HFF-Myc (cell line): ENCODE results near the gene RGS6.
"Not testable (repeated sequence)": the region's sequence is repeated elsewhere in the genome, so short reads cannot be mapped to it uniquely, and the experiment has no call there.

Experiments used
- DNase-seq: peaks from one replicate; pipeline ENCODE4 v3.0.0-alpha.2; 2011; ENCODE audit warnings: low read depth; ENCODE audit errors: extremely low read depth
- H3K4me3 ChIP-seq: replicated peaks from 2 replicates; pipeline ENCODE4 v1.5.1; 2011; ENCODE audit warnings: low read depth, mild to moderate bottlenecking, control low read depth, low read length
- TF ChIP-seq, protein P1 (sequence below): IDR thresholded peaks from 2 replicates; pipeline ENCODE4 v1.5.1; 2012; ENCODE audit warnings: mild to moderate bottlenecking, low read depth, low read length, control low read depth; ENCODE audit errors: missing control alignments

Gene RGS6

DNA sequence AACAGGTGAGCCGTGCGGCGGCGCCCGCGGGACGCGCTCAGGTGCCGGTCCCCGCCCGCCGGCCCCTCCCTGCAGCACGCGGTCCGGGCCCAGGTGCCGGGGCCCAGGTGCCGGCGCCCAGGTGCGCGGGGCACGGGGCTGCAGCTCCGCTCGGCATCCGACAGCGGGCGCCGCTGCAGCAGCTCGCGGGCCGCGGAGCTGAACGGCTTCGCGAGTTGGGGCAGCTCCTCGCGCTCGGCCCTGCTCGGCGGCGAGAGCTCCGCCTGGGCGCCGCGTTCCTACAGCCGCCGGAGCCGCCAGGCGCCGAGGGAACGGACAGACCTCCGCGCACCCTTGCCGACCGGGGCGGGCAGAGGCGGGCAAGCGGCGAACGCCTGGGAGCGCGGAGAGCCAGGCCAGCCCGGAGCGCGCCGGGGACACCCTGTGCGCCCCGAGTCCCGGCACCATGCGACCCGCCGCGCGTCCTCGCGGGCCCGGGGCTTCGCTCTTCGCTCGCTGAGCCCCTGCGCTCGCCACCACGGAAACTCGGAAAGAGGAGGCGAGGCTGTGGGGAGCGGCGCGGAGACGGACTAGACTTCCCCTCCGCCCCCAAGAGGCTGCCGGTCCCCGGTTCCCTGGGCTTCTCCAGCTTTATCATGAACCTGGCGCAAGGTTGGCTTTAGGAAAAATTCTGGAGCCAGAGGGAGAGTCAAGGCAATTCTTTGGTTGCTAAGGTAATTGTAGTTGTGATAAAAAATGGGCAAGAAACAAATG lies at the start of gene RGS6:
Gene RGS6, plus strand, starts transcription at position 201 of the 753 bp plus-strand sequence.
- TF ChIP-seq, protein P1, sequence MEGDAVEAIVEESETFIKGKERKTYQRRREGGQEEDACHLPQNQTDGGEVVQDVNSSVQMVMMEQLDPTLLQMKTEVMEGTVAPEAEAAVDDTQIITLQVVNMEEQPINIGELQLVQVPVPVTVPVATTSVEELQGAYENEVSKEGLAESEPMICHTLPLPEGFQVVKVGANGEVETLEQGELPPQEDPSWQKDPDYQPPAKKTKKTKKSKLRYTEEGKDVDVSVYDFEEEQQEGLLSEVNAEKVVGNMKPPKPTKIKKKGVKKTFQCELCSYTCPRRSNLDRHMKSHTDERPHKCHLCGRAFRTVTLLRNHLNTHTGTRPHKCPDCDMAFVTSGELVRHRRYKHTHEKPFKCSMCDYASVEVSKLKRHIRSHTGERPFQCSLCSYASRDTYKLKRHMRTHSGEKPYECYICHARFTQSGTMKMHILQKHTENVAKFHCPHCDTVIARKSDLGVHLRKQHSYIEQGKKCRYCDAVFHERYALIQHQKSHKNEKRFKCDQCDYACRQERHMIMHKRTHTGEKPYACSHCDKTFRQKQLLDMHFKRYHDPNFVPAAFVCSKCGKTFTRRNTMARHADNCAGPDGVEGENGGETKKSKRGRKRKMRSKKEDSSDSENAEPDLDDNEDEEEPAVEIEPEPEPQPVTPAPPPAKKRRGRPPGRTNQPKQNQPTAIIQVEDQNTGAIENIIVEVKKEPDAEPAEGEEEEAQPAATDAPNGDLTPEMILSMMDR = no peak
- H3K4me3 ChIP-seq = no peak within 1 kb of the TSS
- no peak for DNase-seq

DNA sequence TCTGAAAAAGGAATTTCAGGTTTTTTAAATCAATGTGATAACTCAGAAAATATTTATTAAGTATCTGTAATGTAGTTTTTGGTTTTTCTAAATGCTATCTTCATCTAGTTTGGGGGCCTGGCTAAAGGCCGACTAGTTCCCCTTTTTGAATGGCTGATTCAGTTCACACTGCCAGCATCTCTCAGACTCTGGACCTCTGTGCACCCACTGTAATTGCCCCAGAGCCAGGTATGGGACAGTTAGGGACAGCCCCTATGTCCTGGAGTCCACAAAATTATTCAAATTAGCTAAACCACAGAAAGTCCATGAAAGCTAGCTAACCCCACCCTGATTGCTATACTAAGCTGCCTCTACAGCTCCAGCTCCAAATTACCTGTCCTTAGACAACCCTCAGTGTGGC lies 49.1 kb upstream of the RGS6 start:
- no peak overlapping the region for H3K4me3 ChIP-seq
- TF ChIP-seq, protein P1 = no peak
- DNase-seq = no peak

DNA sequence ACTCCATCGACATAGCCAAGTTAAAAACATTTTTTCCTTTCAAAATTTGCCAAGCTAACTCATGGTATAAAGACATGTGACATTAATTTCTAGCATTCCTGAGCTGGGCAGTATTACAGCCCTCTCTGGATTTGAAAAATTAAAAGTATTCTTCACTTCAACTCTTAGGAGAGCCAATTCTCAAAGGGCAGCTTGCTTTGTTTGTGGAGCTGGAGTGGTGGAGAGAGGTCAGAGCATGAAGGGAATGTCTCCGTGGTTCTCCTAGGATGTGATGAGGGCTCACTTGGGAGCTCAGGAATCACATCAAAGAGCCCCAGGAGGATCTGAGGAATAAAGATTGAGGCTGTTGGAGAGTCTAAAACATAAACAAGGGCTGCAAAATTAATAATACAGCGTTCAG lies 46.9 kb upstream of the RGS6 start:
- TF ChIP-seq, protein P1 = no peak
- no peak overlapping the region for H3K4me3 ChIP-seq
- no peak for DNase-seq

DNA sequence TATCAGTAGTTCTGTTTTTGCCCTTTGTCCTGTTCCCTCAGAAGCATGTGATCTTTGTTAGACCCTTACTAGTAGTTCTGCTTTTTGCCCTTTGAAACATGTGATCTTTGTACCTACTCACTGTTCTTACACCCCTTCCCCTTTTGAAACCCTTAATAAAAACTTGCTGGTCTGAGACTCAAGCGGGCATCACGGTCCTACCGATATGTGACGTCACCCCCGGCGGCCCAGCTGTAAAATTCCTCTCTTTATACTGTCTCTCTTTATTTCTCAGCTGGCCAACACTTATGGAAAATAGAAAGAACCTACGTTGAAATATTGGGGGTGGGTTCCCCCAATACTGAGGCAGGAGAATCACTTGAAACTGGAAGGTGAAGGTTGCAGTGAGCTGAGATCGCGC lies 44.4 kb upstream of the RGS6 start:
- DNase-seq, H3K4me3 ChIP-seq: not testable (repeated sequence)

DNA sequence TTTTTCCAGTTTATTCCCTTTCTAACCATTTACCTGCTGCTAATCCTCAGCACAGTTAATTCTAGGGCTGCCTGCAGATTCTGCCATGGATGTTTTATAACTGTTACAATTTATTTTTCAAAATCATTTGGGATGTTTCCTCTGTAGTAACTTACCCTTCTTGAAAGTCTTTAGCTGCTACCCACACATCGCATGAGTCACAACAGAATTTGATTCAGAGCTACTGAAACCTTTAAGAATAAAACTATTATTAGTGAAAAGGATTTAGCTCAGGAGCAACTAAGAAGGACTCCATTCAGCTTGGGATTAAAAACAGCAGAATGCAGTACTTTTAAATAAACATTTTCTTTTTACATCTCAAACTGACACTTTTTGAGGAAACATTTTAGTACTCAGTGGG lies 41.7 kb upstream of the RGS6 start:
- DNase-seq = no peak
- TF ChIP-seq, protein P1 = no peak

DNA sequence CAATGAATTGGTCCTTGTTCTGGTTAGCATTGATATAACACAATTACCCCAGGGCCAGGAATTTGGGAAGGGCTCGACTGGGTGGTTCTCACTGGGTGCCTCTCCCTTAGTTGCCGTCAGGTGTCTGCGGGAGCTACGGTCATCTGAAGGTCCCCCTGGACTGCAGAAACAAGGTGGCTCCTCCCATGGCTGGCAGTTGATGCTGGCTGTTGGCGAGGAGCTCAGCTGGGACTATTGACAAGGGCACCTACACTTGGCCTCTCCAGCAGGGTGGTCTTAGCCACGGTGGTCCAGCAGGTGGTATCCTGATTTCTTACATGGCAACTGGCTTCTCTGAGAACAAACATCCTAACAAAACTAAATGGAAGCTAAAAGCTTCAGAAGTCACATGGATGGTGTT lies 41.0 kb upstream of the RGS6 start:
- no peak for DNase-seq
- no peak overlapping the region for H3K4me3 ChIP-seq
- TF ChIP-seq, protein P1 = no peak

More for the DNA sequence above, 41.7 kb upstream of the RGS6 start:
- no peak overlapping the region for H3K4me3 ChIP-seq

DNA sequence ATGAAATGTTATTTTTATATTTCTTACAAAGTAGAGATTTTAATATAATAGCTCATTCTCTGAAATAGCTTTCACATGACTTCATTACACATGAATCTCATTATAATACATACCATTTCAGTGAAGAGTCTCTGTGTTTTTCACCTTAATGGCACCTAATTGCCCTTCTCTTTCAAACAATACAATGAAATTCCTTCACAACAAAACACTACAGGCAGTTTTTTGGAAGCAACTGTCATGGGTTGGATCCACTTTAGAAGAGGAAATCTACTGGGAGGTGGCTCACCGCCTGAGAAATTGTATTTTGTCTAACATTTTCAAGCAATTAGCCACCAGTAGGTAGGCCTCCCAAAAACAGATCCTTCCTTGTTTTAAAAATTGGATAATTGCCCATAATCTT lies 40.3 kb upstream of the RGS6 start:
- DNase-seq = no peak
- TF ChIP-seq, protein P1 = no peak
- no peak overlapping the region for H3K4me3 ChIP-seq
